Measurements from ENCODE around the gene RASL10A. TPM values are rescaled to one million over a fixed set of nuclear protein-coding genes. Genes with fewer than 3 reads are reported as not detected.

RASL10A gene
- total RNA-seq, 2 experiments from 2014 or later, result 2.7 to 23.7 TPM

- ChIA-PET CTCF (ENCODE audit: unreplicated experiment) (no interaction called here), POLR2A (no interaction called here)
- no peaks in the 10 kb centered on the region for H3K9me2 ChIP-seq (ENCODE audit: insufficient read depth, low read length)
- no peak overlapping the region for H3K4me3 ChIP-seq (ENCODE audit: low read depth, low read length, poor library complexity, severe bottlenecking)
- intact Hi-C loops (cut with micrococcal nuclease; ENCODE audit: unreplicated experiment), result loop anchor here (10.0 kb wide), 2 partner anchors 519 to 1161 kb away; partner anchors contain the start of genes CHEK2, HSCB and MTFP1
- no peak for DNase-seq (ENCODE audit: low spot score)
- no peak overlapping the region for H3K4me2 ChIP-seq (ENCODE audit: low read length)
- no TSS peak for BruUV-seq (replicated peaks)
- peaks cover 27% of the 10 kb centered on the region for H3K79me2 ChIP-seq (ENCODE audit: insufficient read depth, low read depth, low read length)
- H2AFZ ChIP-seq (ENCODE audit: low read length), result no peak overlapping the region
- no peak overlapping the region for H3K27ac ChIP-seq (ENCODE audit: low read depth, low read length, poor library complexity, severe bottlenecking)
- TF ChIP-seq CTCF (conservative IDR thresholded peaks at IDR 0.05; ENCODE audit: low read length) (no peak), EZH2phosphoT487 (IDR thresholded peaks at IDR 0.05; ENCODE audit: borderline replicate concordance, low read depth, low read length) (no peak)
- H3K9me3 ChIP-seq (ENCODE audit: low read length), result no peaks in the 10 kb centered on the region
- H3K4me1 ChIP-seq (ENCODE audit: insufficient read depth, low read length, poor library complexity, severe bottlenecking), result peaks cover 11% of the 10 kb centered on the region
- peaks cover 2% of the 10 kb centered on the region; the same call in 1 of the 2 replicates for H4K20me1 ChIP-seq (ENCODE audit: insufficient read depth, low read length)
- H3K36me3 ChIP-seq (ENCODE audit: insufficient read depth, low read length), result peaks cover 33% of the 10 kb centered on the region
Measured at GRCh38 chr22:29263791-29264276, 51.7 kb downstream of the RASL10A start.

Small RNA genes within 50 kb of the gene (microRNA-seq; reads per million reads assigned to microRNA genes)
- 144 reads per million, percentile 62 among the genes with 10 or more reads in this experiment for gene MIR3653 (ENCODE audit: borderline replicate concordance)

Small RNA genes within 50 kb of the gene (small RNA-seq; reads per million reads assigned to genes)
- gene MIR3653, result not detected

Other genes with a start within 250 kb of the RASL10A start
- not detected in 2 replicates for gene KREMEN1, start 242.7 kb downstream of the RASL10A start, total RNA-seq (2014; rRNA removed; shearing (Covaris generic))
- gene KREMEN1, start 242.7 kb downstream of the RASL10A start, total RNA-seq (2022), result not detected in 2 replicates
- not detected in 2 replicates for gene EMID1, start 109.8 kb downstream of the RASL10A start, total RNA-seq (2014; rRNA removed; shearing (Covaris generic))
- not detected in 2 replicates for gene EMID1, start 109.8 kb downstream of the RASL10A start, total RNA-seq (2022)
- 37.9 and 44.5 TPM in 2 replicates for gene RHBDD3, start 47.7 kb downstream of the RASL10A start, total RNA-seq (2014; rRNA removed; shearing (Covaris generic))
- 38.6 and 39.2 TPM in 2 replicates for gene RHBDD3, start 47.7 kb downstream of the RASL10A start, total RNA-seq (2022)
- 270 and 311 TPM in 2 replicates for gene EWSR1, start 47.4 kb downstream of the RASL10A start, total RNA-seq (2014; rRNA removed; shearing (Covaris generic))
- gene EWSR1, start 47.4 kb downstream of the RASL10A start, total RNA-seq (2022), result 333 and 375 TPM in 2 replicates
- not detected in 2 replicates for gene GAS2L1, start 9.0 kb downstream of the RASL10A start, total RNA-seq (2014; rRNA removed; shearing (Covaris generic))
- gene GAS2L1, start 9.0 kb downstream of the RASL10A start, total RNA-seq (2022), result not detected in 2 replicates
- gene AP1B1, start 72.9 kb upstream of the RASL10A start, total RNA-seq (2014; rRNA removed; shearing (Covaris generic)), result 84.6 and 111 TPM in 2 replicates
- gene AP1B1, start 72.9 kb upstream of the RASL10A start, total RNA-seq (2022), result 156 and 162 TPM in 2 replicates
- gene RFPL1, start 122.9 kb upstream of the RASL10A start, total RNA-seq (2014; rRNA removed; shearing (Covaris generic)), result not detected in 2 replicates
- not detected in 2 replicates for gene RFPL1, start 122.9 kb upstream of the RASL10A start, total RNA-seq (2022)
- gene NEFH, start 164.5 kb upstream of the RASL10A start, total RNA-seq (2014; rRNA removed; shearing (Covaris generic)), result not detected in 2 replicates
- gene NEFH, start 164.5 kb upstream of the RASL10A start, total RNA-seq (2022), result not detected in 2 replicates
- 35.9 and 38.5 TPM in 2 replicates for gene THOC5, start 238.1 kb upstream of the RASL10A start, total RNA-seq (2014; rRNA removed; shearing (Covaris generic))
- gene THOC5, start 238.1 kb upstream of the RASL10A start, total RNA-seq (2022), result 52.7 and 56.7 TPM in 2 replicates